Lung (tissue), 12 donors: Measurements from ENCODE around the gene MEGF10. TPM values are rescaled to one million over a fixed set of nuclear protein-coding genes. Genes with fewer than 3 reads are reported as not detected.
"Not testable (repeated sequence)": the region's sequence is repeated elsewhere in the genome, so short reads cannot be mapped to it uniquely, and the experiment has no call there.

Experiments used
- ATAC-seq: fragments of 200-7000 bp; cut with Tn5 transposase; one replicate; pipeline ENCODE4 v1.9.1; 2020; ENCODE audit warnings: moderate number of reproducible peaks; ENCODE audit not compliant: insufficient read depth, low FRiP score
- DNase-seq, 3 donors: peaks; one replicate each; pipeline ENCODE4 v3.0.0-alpha.2; 2013 to 2017
- H3K27ac ChIP-seq, 2 donors: one replicate each; pipeline ENCODE4 v1.5.1; 2013; ENCODE audit warnings: mild to moderate bottlenecking in 2 of 2, moderate library complexity in 2 of 2, control low read depth in 1 of 2, inconsistent platforms in 1 of 2, low read depth in 1 of 2, low read length in 1 of 2
- H3K27me3 ChIP-seq, 3 donors: one replicate each; pipeline ENCODE4 v1.5.1; 2013; ENCODE audit warnings: low read length in 2 of 3; ENCODE audit not compliant: control insufficient read depth in 3 of 3, insufficient read depth in 3 of 3
- H3K36me3 ChIP-seq, 4 donors: one replicate each; pipeline ENCODE4 v1.5.1; 2013; ENCODE audit warnings: low read length in 4 of 4, mild to moderate bottlenecking in 1 of 4, moderate library complexity in 1 of 4; ENCODE audit not compliant: control insufficient read depth in 4 of 4, insufficient read depth in 4 of 4
- H3K4me1 ChIP-seq, 5 donors: one replicate each; pipeline ENCODE4 v1.5.1; 2013; ENCODE audit warnings: low read length in 5 of 5, mild to moderate bottlenecking in 2 of 5, moderate library complexity in 1 of 5; ENCODE audit not compliant: control insufficient read depth in 5 of 5, insufficient read depth in 5 of 5
- H3K4me3 ChIP-seq: one replicate; pipeline ENCODE4 v1.5.1; 2013; ENCODE audit warnings: mild to moderate bottlenecking, control low read depth, moderate library complexity
- H3K9ac ChIP-seq, 2 donors: one replicate each; pipeline ENCODE4 v1.5.1; 2013; ENCODE audit warnings: low read length in 2 of 2, control low read depth in 1 of 2; ENCODE audit not compliant: insufficient read depth in 1 of 2
- H3K9me3 ChIP-seq, 4 donors: one replicate each; pipeline ENCODE4 v1.5.1; 2013; ENCODE audit warnings: low read length in 3 of 4, mild to moderate bottlenecking in 1 of 4, moderate library complexity in 1 of 4; ENCODE audit not compliant: control insufficient read depth in 4 of 4, insufficient read depth in 3 of 4
- WGBS, 2 donors: extraction: QIAGEN DNeasy Blood & Tissue Kit; methylation state at CpG; one replicate each; pipeline ENCODE4 v1.1.7; 2013; 5-methylcytosine and 5-hydroxymethylcytosine counted together
- polyA plus RNA-seq, 2 donors: library from polyadenylated mRNA; stranded (reverse); fragments of 200-250 nt; gene quantifications; one replicate each; pipeline ENCODE4 v1.2.1, GENCODE V29; 2013
- total RNA-seq, 2 donors: library from RNA; depleted of rRNA in 1 of 2; stranded (reverse); fragments of >200 nt in 1 of 2; gene quantifications; one replicate each; pipeline ENCODE4 v1.2.1, GENCODE V29; 2014 to 2021
- TF ChIP-seq, protein P1 (sequence below): IDR thresholded peaks from 2 replicates; pipeline ENCODE4 v1.5.1; 2012; ENCODE audit warnings: mild to moderate bottlenecking; ENCODE audit errors: control extremely low read depth, extremely low read depth
- donor health status: control.
- donor health status: control.
- donor health status: Bipolar disorder and iron deficiency.
- donor health status: healthy.
- donor health status: DM: yes; HTN: yes; CAD: no.

MEGF10 gene
- total and polyA plus RNA-seq, 4 donors: 0.02 to 0.82 (median 0.12) TPM

DNA sequence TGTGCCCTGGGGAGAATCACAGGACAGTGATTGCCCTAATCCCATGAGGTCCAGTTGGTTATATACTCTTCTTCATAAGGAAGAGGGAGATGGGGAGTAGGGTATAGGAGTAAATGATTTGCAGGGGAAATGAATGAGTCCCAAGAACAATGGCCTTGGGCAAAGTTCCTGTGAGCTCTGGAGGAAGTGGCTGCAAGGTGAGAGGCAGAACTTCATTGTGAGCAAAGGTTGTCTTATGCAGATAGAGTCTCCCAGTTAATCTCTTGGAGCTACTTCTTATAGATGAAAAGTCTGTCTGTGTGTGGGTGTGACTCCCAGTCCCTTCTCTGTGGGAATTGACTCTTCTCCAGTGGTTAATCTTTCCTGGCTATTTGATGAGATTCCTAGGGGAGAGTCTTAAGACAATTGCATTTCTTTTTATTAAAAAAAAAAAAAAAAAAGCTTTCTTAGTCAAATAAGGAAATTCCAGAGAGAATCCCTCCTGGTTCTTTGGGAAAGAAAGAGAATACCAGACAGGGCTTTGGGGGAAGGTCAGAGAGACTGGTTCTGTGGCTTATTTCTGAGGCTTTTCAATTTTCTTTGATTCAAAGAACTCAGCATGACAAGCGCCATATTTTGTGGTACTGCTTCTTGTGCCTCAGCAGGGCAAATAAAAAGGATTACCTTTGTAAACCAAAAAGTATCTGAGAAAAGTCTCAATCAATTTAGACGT is 33.6 kb upstream of the MEGF10 start:
- TF ChIP-seq, protein P1, sequence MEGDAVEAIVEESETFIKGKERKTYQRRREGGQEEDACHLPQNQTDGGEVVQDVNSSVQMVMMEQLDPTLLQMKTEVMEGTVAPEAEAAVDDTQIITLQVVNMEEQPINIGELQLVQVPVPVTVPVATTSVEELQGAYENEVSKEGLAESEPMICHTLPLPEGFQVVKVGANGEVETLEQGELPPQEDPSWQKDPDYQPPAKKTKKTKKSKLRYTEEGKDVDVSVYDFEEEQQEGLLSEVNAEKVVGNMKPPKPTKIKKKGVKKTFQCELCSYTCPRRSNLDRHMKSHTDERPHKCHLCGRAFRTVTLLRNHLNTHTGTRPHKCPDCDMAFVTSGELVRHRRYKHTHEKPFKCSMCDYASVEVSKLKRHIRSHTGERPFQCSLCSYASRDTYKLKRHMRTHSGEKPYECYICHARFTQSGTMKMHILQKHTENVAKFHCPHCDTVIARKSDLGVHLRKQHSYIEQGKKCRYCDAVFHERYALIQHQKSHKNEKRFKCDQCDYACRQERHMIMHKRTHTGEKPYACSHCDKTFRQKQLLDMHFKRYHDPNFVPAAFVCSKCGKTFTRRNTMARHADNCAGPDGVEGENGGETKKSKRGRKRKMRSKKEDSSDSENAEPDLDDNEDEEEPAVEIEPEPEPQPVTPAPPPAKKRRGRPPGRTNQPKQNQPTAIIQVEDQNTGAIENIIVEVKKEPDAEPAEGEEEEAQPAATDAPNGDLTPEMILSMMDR: no peak
- Histone ChIP-seq H3K36me3 (no peaks in the 10 kb centered on the region), H3K9ac (no peak overlapping the region), H3K27ac (no peak overlapping the region), H3K27me3 (no peaks in the 10 kb centered on the region), H3K9me3 (peaks cover 0 to 4% (median 4%) of the 10 kb centered on the region in 4 donors), H3K4me1 (no peaks in the 10 kb centered on the region), H3K4me3 (no peak overlapping the region)
- WGBS, 2 donors: 80 to 88% methylated on average over 2 of the region's 2 CpGs
- ATAC-seq (no peak), DNase-seq (no peak)

DNA sequence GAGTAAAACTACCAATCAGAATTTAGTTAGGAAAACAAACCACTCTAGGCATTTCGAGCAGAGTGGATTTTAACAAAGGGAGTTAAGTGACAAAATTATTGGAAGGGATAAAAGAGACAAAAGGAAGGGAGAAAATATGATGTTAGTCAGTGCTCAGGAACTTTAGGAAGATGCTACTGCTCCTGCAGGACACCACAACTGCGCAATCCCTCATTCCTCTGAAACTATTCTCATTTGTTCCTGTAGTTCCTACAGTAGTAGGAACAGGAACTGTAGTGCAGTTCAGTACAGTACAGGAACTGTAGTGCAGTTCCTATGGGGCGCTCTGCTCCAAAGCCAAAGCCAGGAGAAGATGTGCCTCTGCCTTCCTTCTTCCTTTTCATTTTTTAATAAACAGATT is 29.9 kb upstream of the MEGF10 start:
- TF ChIP-seq, protein P1: no peak
- no peak overlapping the region for H3K9ac ChIP-seq
- H3K4me3 ChIP-seq: no peak overlapping the region
- ATAC-seq (no peak), DNase-seq (no peak)
- peaks cover 0 to 3% (median under 1%) of the 10 kb centered on the region in 4 donors for H3K9me3 ChIP-seq
- WGBS, 2 donors: 92 to 95% methylated on average over 3 of the region's 3 CpGs
- H3K36me3 ChIP-seq: no peaks in the 10 kb centered on the region
- H3K27ac ChIP-seq: no peak overlapping the region
- no peaks in the 10 kb centered on the region for H3K27me3 ChIP-seq
- H3K4me1 ChIP-seq: no peaks in the 10 kb centered on the region

DNA sequence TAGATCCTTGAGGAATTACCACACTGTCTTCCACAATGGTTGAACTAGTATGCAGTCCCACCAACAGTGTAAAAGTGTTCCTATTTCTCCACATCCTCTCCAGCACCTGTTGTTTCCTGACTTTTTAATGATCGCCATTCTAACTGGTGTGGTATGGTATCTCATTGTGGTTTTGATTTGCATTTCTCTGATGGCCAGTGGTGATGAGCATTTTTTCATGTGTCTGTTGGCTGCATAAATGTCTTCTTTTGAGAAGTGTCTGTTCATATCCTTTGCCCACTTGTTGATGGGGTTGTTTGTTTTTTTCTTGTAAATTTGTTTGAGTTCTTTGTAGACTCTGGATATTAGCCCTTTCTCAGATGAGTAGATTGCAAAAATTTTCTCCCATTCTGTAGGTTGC is 25.1 kb upstream of the MEGF10 start:
- ATAC-seq, H3K36me3 ChIP-seq, H3K4me1 ChIP-seq, H3K9me3 ChIP-seq, H3K4me3 ChIP-seq, H3K9ac ChIP-seq, H3K27ac ChIP-seq, DNase-seq, H3K27me3 ChIP-seq: not testable (repeated sequence)
- 80 to 89% methylated on average over 1 of the region's 1 CpG for WGBS, 2 donors

DNA sequence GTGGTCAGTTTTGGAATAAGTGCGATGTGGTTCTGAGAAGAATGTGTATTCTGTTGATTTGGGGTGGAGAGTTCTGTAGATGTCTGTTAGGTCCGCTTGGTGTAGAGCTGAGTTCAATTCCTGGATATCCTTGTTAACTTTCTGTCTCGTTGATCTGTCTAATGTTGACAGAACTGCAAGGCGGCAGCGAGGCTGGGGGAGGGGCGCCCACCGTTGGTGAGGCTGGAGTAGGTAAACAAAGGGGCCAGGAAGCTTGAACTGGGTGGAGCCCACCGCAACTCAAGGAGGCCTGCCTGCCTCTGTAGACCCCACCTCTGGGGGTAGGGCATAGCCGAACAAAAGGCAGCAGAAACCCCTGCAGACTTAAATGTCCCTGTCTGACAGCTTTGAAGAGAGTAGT is 22.3 kb upstream of the MEGF10 start:
- H3K4me3 ChIP-seq, H3K36me3 ChIP-seq, H3K27me3 ChIP-seq, H3K9me3 ChIP-seq, H3K4me1 ChIP-seq, ATAC-seq, H3K27ac ChIP-seq, H3K9ac ChIP-seq: not testable (repeated sequence)
- WGBS, 2 donors: 38 to 55% methylated on average over 9 of the region's 9 CpGs
- peak in 1 of 3 donors; percentile 8 for DNase-seq

DNA sequence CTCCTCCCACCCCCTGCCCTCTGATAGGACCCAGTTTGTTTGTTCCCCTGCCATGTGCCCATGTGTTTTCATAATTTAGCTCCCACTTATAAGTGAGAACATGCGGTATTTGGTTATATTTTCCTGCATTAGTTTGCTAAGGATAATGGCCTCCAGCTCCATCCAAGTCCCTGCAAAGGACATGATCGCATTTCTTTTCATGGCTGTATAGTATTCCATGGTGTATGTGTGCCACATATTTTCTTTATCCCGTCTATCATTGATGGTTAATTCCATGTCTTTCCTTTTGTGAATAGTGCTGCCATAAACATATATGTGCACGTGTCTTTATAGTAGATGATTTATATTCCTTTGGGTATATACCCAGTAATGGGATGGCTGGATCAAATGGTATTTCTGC is 19.9 kb upstream of the MEGF10 start:
- H3K27ac ChIP-seq, H3K4me1 ChIP-seq, H3K27me3 ChIP-seq, H3K4me3 ChIP-seq, DNase-seq, H3K9ac ChIP-seq, H3K9me3 ChIP-seq, H3K36me3 ChIP-seq, ATAC-seq: not testable (repeated sequence)
- 93 to 96% methylated on average over 4 of the region's 4 CpGs for WGBS, 2 donors
